Activated naive CD4-positive, alpha-beta T cell treated with anti-CD3 and anti-CD28 coated beads, Interleukin-2, amount 50 U/mL, for 72 hours (primary cell): ENCODE results near the gene NUMBL. TPM values are rescaled to one million over a fixed set of nuclear protein-coding genes. Genes with fewer than 3 reads are reported as not detected.

Experiments
- ATAC-seq, 2 donors: fragments of 150-1000 bp; cut with Tn5 transposase; 2 replicates each; pipeline ENCODE4 v1.10.0; 2021; ENCODE audit warnings: mild to moderate bottlenecking in 2 of 2, moderate library complexity in 2 of 2
- DNase-seq, 2 donors: peaks; one replicate each; pipeline ENCODE4 v3.0.0; 2021 to 2022; ENCODE audit warnings: low spot score in 2 of 2
- H3K27ac Mint-ChIP-seq, 2 donors: one replicate each; pipeline ENCODE4 v1.8.0; 2022; ENCODE audit warnings: mild to moderate bottlenecking in 2 of 2, mixed read lengths in 2 of 2
- H3K36me3 Mint-ChIP-seq, 2 donors: one replicate each; pipeline ENCODE4 v1.8.0; 2022; ENCODE audit warnings: mixed read lengths in 2 of 2
- H3K9me3 Mint-ChIP-seq, 2 donors: one replicate each; pipeline ENCODE4 v1.8.0; 2022; ENCODE audit warnings: mixed read lengths in 2 of 2
- total RNA-seq, 2 donors: library from RNA; stranded (reverse); gene quantifications; one replicate each; pipeline ENCODE4 v1.2.3, GENCODE V29; 2022

The NUMBL gene
- total RNA-seq, 2 donors from 2014 or later = 18.0 to 20.2 TPM

DNA sequence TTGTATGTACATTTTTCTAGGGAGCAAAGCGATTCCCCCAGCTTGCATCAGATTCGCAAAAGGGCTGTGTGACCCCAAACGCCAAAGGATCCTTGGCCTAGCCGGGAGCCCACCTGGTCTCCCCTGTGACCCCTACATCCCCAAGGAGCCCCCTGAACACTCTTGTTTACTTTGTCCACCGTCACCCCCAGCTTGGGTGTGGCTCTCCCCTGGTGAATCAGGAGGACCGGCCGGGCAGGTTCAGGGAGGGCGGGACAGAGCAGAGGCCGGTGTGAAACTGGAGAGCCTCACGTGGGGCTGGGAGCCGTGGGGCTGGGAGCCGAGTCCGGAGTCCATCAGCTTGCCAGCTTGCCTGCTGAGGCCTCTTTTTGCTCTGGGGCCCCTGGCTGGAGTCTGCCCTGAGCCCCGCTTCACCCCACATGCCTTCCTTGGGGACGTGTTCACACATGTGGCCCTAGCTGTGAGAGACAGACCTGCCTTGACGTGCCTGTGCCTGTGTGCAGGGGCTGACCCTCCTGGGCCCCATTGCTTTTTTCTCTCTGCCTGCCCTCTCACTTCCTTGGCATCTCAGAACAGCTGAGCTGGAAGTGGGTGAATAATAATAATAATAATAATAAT is 28.4 kb upstream of the NUMBL start:
- no peak for ATAC-seq
- H3K36me3 Mint-ChIP-seq = peaks cover 9 to 30% of the 10 kb centered on the region in 2 donors
- peak overlapping the region; percentile 67 to 83 for H3K27ac Mint-ChIP-seq

DNA sequence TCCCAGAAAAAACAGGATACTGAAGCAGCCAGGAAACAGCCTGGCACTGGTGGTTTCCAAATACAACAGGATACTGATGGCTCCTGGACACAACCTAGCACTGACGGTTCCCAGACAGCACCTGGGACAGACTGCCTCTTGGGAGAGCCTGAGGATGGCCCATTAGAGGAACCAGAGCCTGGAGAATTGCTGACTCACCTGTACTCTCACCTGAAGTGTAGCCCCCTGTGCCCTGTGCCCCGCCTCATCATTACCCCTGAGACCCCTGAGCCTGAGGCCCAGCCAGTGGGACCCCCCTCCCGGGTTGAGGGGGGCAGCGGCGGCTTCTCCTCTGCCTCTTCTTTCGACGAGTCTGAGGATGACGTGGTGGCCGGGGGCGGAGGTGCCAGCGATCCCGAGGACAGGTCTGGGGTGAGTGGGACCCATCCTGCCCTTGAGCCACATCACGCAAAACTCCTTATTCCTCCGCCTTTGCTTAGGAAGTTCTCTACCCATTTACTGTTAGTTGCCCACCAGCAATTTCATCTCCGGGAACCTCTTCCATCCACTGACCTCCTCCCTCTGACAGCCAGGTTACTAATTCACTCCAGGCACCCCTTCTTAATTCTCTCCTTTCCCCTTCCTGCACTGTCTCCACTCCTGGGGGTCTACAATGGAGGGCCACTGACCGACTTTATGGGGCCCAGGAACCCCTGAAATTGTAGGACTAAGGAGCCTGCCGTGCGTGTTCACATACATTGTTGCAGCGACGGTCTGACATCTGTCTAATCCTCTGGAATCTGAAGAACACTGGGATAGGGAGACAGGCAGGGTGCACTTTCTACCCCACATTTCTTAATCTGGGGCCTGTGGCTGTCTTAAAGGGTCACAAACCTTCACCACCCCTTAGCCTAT is 27.7 kb upstream of the NUMBL start:
- DNase-seq = no peak
- Mint-ChIP-seq H3K36me3 (peaks cover 5 to 22% of the 10 kb centered on the region in 2 donors), H3K9me3 (no peaks in the 10 kb centered on the region), H3K27ac (peak overlapping the region; percentile 67 to 83)
- no peak for ATAC-seq

More for the DNA sequence above, 28.4 kb upstream of the NUMBL start:
- no peaks in the 10 kb centered on the region for H3K9me3 Mint-ChIP-seq
- DNase-seq = no peak

DNA sequence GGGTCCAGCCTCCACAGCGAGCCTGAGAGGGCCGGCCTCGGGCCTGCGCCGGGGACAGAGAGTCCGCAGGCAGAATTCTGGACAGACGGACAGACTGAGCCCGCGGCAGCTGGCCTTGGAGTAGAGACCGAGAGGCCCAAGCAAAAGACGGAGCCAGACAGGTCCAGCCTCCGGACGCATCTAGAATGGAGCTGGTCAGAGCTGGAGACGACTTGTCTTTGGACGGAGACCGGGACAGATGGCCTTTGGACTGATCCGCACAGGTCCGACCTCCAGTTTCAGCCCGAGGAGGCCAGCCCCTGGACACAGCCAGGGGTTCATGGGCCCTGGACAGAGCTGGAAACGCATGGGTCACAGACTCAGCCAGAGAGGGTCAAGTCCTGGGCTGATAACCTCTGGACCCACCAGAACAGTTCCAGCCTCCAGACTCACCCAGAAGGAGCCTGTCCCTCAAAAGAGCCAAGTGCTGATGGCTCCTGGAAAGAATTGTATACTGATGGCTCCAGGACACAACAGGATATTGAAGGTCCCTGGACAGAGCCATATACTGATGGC is 27.0 kb upstream of the NUMBL start:
- no peak for ATAC-seq
- Mint-ChIP-seq H3K36me3 (peaks cover 5 to 17% of the 10 kb centered on the region in 2 donors), H3K9me3 (no peaks in the 10 kb centered on the region), H3K27ac (peak overlapping the region; percentile 36 to 96)
- DNase-seq = no peak

DNA sequence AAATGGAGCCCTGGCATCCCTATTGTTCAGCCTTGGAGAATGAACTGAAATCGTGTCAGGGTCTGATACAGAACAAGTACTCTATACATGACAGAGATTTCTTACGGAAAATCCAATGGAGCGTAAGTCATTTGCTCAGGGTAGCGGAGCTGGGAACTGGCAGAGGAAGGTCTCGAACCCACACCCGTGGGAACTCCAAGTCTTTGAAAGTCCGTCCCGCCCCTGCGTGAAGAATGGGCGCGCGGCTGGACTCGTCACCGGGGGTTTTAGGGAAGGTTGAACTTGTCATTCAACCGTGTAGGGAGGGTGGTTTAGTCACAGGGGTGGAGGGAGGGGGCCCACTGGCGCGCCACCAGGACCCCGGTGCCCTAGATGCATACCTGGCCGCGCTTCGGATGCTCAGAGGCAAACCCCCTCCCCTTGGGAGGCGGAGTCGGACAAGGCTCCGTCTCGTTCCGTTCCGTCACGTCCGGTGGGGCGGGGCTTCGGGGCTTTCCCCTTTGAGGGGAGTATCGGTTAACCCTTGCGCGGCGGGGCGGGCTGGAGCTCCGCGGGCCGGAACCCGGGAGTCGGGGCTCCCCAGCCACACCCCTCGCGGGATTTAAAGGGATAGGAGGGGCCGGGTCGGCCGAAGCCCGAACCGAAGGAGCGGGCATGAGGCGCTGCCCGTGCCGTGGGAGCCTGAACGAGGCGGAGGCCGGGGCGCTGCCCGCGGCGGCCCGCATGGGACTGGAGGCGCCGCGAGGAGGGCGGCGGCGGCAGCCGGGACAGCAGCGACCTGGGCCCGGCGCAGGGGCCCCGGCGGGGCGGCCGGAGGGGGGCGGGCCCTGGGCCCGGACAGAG is 26.3 kb upstream of the NUMBL start, which contains the start of the genes COQ8B and ITPKC:
COQ8B (minus strand) TSS at position 405 of the 843 bp plus-strand sequence. CDS start 2,254 bp downstream, outside the sequence.
ITPKC (plus strand) TSS at position 631 of the 843 bp plus-strand sequence; CDS start at position 655, 24 bp downstream.
- peak; percentile 75 to 80 for ATAC-seq
- H3K36me3 Mint-ChIP-seq = peaks cover 5 to 12% of the 10 kb centered on the region in 2 donors

DNA sequence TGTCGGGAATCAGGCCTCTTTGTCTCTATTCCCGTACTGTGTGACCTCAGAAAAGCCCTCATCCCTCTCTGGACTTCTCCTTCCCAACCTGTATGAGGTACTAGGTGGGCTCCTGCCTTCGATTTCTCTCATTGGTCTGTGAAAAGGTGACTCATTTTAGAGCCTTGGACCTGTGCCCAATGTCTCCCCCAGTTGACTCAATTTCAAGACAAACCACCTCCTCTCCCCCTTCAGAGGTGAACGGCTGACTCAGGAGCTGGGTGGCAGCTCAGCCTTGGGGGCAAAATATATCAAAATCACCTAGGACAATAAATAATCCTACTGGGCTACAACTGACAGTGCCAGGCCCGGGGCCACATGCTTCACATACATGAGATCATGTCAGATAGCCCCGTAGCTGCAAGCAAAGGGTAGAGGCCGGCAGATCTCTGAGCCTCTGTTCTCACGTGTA is 25.6 kb upstream of the NUMBL start:
- H3K9me3 Mint-ChIP-seq = no peaks in the 10 kb centered on the region
- peak; percentile 67 to 79 for DNase-seq
- H3K36me3 Mint-ChIP-seq = peaks cover 5 to 19% of the 10 kb centered on the region in 2 donors
- peak overlapping the region; percentile 96 to 98 for H3K27ac Mint-ChIP-seq
- peak; percentile 42 to 47 for ATAC-seq

More for the DNA sequence above, 26.3 kb upstream of the NUMBL start, which contains the start of the genes COQ8B and ITPKC:
- Mint-ChIP-seq H3K9me3 (no peaks in the 10 kb centered on the region), H3K27ac (peak within 1 kb of the TSS; percentile 96 to 98)
- peak; percentile 98 to 100 for DNase-seq

DNA sequence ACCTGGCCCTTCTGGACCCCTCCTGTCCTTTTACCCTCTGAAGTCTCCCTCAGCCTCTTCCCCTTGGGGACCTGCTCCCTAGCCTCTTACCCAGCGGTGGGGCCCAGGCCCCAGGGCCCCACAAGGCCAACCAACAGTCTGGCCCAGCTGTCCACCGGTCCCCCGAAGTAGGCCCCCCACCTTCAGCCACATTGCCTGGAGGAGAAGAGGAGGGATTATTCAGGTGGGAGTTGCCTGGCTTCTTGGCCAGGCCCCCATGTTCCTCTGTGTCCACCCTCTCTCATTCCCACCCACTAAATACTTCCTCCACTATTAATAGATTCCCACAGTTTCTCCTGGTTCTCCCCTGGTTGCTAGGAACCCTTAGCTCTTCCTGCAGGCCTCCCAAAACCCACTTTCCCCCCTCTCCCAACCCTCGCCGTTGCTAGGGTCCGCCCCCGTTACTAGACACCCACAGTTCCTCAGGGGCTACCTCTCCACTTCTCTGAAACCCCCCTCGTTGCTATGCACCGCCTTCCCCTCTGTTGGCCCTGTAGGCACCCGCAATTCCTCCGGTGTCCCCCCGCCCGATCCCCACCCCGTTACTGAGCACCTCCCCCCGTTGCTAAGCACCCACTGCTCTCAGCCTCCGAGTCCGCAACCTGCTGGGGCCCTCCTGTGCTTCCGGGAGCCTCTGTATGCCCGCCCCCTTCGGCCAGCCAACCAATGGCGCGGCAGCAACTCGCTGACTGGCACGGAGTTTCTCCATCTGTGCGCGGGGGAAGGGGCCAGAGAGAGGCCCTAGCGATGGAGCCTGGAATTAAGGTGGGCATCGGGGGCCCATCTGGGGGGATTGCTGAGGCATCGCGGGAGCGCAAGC is 24.2 kb upstream of the NUMBL start:
- DNase-seq (peak; percentile 92 to 94), ATAC-seq (peak; percentile 65 to 72)
- no peaks in the 10 kb centered on the region for H3K9me3 Mint-ChIP-seq
- peak overlapping the region; percentile 96 to 98 for H3K27ac Mint-ChIP-seq
- peaks cover 5 to 18% of the 10 kb centered on the region in 2 donors for H3K36me3 Mint-ChIP-seq

DNA sequence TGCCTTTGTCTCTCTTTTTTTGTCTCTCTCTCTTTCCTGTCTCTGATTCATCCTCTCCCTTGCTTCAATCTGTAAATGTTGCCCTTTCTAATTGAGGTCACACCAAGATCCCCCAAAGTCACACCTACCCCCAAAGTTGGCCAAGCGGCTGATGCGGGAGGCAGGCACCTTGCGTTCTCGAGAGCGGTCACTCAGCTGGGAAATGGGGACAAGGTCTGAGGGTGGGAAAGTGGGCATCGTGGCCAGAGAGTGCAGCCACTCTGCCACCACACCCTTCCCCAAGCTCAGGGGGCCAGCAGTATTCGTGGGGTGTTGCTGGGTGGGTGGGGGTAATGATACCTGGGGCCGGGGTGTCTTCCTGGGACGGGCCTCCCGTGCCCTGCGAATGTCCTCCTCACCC is 23.5 kb upstream of the NUMBL start:
- DNase-seq = no peak
- Mint-ChIP-seq H3K27ac (peak overlapping the region in 1 of 2 donors; percentile 96), H3K9me3 (no peaks in the 10 kb centered on the region), H3K36me3 (peaks cover 8 to 18% of the 10 kb centered on the region in 2 donors)
- ATAC-seq = no peak

DNA sequence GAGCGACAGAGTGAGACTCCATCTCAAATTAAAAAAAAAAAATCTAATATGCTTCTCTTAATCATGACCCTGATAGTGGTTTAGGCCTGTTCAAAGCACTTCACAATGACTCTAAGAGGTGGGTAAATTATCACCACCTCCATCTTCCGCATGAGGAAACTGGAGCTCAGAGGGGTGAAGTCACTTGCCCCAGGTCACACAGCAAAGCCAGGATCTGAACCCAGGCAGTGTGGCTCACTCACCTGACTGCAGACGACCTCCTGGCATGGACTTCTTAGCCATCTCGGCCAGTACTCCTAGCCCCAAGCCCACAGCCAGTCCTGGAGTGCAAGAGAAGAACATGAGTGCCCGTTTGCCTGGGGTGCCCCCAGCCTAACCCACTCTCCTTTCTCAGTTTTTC is 19.4 kb upstream of the NUMBL start:
- DNase-seq = no peak
- H3K36me3 Mint-ChIP-seq = peaks cover 7 to 16% of the 10 kb centered on the region in 2 donors
- H3K27ac Mint-ChIP-seq = no peak overlapping the region
- no peaks in the 10 kb centered on the region for H3K9me3 Mint-ChIP-seq
- ATAC-seq = no peak

DNA sequence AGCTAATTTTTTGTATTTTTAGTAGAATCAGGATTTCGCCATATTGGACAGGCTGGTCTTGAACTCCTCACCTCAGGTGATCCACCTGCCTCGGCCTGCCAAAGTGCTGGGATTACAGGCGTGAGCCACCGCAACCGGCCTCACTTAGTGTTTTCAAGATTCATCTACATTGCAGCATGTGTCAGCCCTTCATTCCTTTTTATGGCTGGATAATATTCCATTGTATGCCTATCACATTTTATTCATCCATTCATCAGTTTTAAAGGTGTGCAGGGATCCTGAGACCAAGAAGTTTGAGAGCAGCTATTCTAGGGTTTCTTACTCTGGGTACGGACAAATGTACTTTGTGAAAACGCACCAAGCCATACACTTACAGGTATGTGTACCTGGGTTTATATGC is 17.2 kb upstream of the NUMBL start:
- no peaks in the 10 kb centered on the region for H3K9me3 Mint-ChIP-seq

DNA sequence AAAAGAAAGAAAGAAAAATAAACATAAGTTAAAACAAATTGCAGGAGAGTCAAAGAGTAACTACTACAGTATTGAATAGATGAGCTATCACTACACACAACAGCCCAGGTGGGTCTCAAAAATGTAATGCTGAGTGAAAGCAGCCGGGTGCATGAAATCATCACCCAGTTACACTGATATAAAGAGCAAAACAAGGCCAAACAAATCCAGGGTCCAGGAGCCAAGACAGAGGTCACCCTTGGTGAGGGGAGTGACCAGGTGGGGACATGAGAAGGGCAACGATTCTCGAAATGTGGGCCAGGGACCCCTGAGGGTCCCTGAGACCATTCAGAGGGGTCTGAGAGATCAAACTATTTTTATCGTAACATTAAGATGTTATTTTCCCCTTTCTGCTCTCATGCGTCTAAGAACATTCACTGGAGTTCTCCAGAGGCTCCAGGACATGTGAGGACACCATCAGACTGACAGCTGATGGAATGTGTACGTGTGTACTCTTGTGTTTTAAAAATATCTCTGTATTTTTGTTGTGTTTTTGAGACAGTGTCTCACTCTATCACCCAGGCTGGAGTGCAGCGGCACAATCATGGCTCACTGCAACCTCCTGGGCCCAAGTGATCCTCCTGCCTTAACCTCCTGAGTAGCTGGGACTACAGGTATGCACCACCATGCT is 15.6 kb upstream of the NUMBL start:
- Mint-ChIP-seq H3K36me3 (peaks cover 12% of the 10 kb centered on the region in 2 donors), H3K9me3 (no peaks in the 10 kb centered on the region), H3K27ac (no peak overlapping the region)
- ATAC-seq (no peak), DNase-seq (no peak)

More for the DNA sequence above, 17.2 kb upstream of the NUMBL start:
- ATAC-seq = no peak
- Mint-ChIP-seq H3K27ac (peak overlapping the region in 1 of 2 donors; percentile 9), H3K36me3 (peaks cover 12 to 18% of the 10 kb centered on the region in 2 donors)
- DNase-seq = no peak

DNA sequence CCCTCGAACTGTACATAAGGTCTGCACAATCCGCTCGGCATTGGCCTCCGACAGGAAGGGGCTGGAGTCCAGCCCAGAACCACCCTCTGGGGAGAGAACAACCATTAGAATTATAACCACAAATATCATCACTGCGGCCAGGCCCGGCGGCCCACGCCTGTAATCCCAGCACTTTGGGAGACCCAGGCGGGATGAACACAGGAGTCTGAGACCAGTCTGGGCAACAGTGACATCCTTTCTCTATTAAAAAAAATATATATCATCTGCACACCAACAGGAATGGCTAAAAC is 14.9 kb upstream of the NUMBL start:
- ATAC-seq (no peak), DNase-seq (no peak)
- H3K36me3 Mint-ChIP-seq = peaks cover 7 to 12% of the 10 kb centered on the region in 2 donors
- H3K9me3 Mint-ChIP-seq = no peaks in the 10 kb centered on the region
- H3K27ac Mint-ChIP-seq = peak overlapping the region in 1 of 2 donors; percentile 79

DNA sequence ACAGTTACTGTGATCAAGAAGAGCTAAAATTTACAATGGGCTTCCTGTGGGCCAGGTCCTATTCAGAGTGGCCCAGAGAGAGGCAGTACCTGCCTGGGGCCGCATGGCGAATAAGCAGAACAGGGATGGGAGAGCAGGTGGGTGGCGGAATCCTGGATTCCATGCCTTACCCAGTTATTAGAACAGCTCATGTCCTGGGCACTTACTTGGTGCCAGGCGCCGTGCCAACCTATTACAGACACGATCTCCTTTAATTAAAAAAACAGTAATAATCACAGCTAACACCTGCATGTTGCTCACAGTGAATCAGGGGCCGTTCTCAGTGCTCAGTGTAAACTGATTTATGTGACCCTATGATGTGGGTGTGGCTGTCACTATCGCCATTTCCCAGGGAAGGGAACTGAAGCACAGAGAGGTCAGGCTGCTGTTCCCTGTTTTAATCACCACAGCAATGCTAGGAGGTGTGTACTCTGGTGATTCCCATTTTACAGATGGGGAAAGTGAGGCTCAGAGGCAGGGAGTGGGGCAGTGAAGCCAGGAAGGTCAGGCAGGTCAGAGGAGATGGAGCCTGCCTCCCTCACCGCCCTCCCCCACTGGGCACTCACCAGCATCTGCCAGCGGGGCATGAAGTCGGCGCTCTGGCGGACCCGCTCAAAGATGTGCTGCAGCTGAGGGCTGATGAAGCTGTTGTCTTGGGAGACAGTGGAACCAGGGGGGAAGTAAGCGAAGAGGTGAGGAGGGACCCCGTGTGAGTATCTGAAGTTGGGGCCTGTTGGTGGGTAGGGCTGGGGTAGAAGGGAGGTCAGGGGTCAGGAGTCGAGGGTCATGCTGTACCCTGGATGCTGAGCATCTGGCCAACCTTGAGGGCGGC is 14.3 kb upstream of the NUMBL start:
- H3K9me3 Mint-ChIP-seq = no peaks in the 10 kb centered on the region
- H3K27ac Mint-ChIP-seq = peak overlapping the region; percentile 46 to 79
- DNase-seq = no peak
- no peak for ATAC-seq
- H3K36me3 Mint-ChIP-seq = peaks cover 6 to 12% of the 10 kb centered on the region in 2 donors

DNA sequence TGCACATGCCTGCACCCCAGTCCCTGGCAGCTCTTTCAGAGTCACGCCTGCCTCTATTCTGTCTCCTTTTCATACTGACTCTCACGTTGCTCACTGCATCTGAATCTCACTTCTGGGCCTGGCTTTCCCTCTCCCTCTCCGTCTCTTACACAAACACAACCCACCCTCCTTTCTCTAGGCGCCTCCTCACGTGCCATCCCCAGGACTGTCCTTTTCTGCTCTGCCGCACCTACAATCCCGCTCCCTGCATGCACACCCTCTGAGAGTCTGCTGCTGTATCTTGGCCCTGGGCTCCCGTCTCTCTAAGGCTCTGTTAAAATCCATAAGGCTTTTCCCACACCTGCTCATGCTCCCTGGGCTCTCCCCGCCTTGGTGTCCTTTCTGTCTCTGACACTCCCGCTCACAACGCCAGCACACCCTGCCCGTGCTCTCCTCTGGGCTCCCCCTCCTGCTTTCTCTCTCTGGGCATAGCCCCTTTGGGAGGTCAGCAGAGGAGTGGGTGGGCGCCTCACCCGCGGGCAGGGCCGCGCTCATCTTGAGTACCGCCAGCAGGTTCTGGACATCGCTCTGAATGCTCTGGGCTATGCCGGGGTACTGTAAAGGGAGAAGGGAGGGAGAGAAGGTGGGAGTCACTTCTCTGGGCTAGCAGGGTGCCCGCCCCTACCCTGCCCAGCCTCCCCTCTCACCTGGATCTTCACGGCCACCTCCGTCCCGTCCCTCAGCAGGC is 12.7 kb upstream of the NUMBL start:
- DNase-seq = no peak
- ATAC-seq = no peak
- Mint-ChIP-seq H3K9me3 (no peaks in the 10 kb centered on the region), H3K27ac (no peak overlapping the region), H3K36me3 (peaks cover 6 to 7% of the 10 kb centered on the region in 2 donors)
